Fibroblast of villous mesenchyme (primary cell): ENCODE data around the gene HOXB7. TPM values are rescaled to one million over a fixed set of nuclear protein-coding genes. Genes with fewer than 3 reads are reported as not detected.
A peak's percentile ranks its signal among the peaks of the same experiment; 100 is the strongest.

Source experiments
- DNase-seq: peaks from one replicate; pipeline ENCODE4 v3.0.0-alpha.2; 2010; ENCODE audit warnings: low read depth
- H3K4me3 ChIP-seq: 2 replicates; pipeline ENCODE4 v1.5.1; 2011; ENCODE audit warnings: low read depth, mild to moderate bottlenecking, low read length
- CTCF ChIP-seq: IDR thresholded peaks from 2 replicates; pipeline ENCODE4 v1.5.1; 2012; ENCODE audit warnings: low read depth, mild to moderate bottlenecking, low read length; ENCODE audit not compliant: insufficient read depth
- total RNA-seq: library from RNA; depleted of rRNA; stranded (reverse); fragments of >200 nt; gene quantifications from 2 replicates; pipeline ENCODE4 v1.2.3, GENCODE V29; 2012

HOXB7 gene
- total RNA-seq, 1 donor: 1.7 TPM

DNA sequence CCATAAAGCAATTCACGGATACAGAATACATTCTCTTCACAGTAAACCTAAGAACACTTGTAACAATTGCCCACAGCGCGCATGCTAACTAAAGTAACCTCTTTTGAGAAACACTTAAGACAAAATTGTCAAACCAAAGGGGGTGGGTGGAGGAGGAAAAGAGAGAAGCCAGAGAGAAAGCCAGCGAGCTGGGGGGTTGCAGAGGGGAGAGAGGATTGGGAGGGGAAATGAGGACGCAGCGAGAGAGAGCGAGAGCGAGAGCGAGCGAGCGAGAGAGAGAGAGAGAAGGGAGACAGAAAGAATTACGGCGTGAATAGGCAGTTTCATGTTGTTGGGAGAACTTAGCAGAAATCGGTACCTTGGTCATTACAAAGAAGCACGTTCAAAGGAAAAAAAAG lies 1.6 kb upstream of the HOXB7 start:
- no peak overlapping the region for H3K4me3 ChIP-seq
- no peak for TF ChIP-seq CTCF
- DNase-seq: no peak

- no peak overlapping the region for H3K4me3 ChIP-seq
- no peak for TF ChIP-seq CTCF
- no peak for DNase-seq
Observed at GRCh38 chr17:48611681-48612455, 1.1 kb upstream of the HOXB7 start.

- DNase-seq: no peak
- no peak for TF ChIP-seq CTCF
- peak overlapping the region; percentile 65 for H3K4me3 ChIP-seq
Observed at GRCh38 chr17:48611213-48611612, 396 bp upstream of the HOXB7 start.

- TF ChIP-seq CTCF: no peak
- DNase-seq: no peak
- peak overlapping the region; percentile 65 for H3K4me3 ChIP-seq
Observed at GRCh38 chr17:48609759-48610281, 997 bp downstream of the HOXB7 start.

DNA sequence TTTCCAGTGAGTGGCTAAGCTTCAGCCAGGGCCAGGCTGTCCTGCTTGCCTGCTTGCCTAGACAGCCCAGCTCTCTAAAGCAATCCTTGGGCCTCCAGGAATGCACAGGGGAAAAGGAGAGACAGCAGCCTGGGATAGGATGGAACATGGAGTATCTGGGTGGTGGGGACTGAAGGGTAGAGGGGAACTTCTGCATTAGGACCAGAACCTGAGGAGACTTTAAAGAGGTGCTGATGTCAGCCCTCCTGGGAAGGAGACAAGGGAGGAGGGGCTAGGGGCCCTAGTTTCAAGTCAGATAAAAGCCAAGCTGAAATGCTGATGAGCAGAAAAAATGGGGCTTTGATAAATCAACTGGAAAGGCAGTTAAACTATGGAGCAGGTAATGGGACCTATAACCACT lies 1.8 kb downstream of the HOXB7 start:
- no peak for DNase-seq

DNA sequence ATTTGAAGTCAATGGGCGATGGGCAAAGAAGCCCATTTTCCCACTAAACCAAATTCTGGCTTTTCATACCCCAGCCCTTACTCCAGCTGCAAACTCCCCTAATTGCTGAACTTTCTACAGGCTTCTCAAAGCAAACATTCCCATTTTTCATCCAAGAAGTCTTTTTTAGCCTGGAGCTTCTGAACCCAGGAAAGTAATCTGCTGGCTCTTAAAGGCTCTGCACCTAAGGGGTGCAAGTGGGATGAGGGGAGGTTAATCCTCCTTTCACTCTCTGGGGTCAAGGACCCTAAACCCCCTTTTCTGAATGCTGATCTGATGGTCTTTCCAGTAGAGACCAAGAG lies 2.4 kb downstream of the HOXB7 start:
- no peak for TF ChIP-seq CTCF
- no peak overlapping the region for H3K4me3 ChIP-seq
- DNase-seq: no peak

More for the DNA sequence above, 1.8 kb downstream of the HOXB7 start:
- H3K4me3 ChIP-seq: no peak overlapping the region
- TF ChIP-seq CTCF: no peak
